Fibroblast of skin of scalp (primary cell): ENCODE data around the gene PRKG1.
"Not testable (repeated sequence)": the region's sequence is repeated elsewhere in the genome, so short reads cannot be mapped to it uniquely, and the experiment has no call there.

Experiments
- DNase-seq: peaks from one replicate; pipeline ENCODE4 v3.0.0-alpha.2; 2013

The PRKG1 gene

DNA sequence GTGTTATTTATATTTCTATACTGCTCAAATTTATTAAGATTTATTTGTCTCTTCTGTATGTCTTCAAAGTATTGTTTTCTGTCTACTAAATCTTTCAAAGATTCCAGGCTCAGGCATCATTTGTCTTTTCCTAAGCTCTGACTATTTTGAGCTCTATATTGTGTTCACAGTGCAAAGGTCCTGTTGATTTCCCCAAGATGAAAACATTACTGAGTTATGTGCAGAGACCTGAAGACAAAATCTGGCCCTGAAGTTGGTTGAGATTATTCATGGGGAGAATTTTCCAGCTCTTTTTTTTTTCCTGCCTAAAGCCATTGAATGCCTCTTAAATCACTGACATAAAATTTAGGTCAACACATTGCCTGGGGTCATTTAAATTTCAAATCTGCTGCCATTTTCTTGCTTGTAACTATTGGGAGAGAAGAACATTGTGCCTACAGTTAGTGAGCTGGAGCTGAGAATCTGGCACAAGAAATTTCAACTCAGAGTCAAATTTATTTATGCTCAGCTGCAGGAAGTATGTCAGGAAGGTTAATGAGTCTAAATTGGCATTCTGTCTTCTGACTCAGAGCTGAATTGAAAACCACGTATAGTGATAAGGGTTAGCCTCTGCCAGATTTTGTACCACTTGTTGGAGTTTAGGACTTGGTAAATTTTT, 593.5 kb downstream of the PRKG1 start:
- DNase-seq, result peak; percentile 21

DNA sequence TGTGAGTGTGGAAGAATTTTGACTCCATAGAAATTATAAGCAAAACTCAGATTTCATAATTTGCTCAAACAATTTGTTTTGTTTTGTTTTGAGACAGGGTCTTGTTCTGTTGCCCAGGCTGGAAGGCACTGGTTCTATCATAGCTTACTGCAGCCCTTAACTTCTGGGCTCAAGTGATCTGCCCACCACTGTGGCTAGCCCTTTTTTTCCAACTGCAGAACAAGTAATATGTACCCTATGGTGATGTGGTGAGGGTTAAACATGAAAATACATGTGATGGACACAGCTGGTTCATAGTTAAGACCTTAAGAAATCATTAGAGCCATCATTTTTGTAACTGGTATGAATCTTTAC, 594.0 kb downstream of the PRKG1 start:
- no peak for DNase-seq

DNA sequence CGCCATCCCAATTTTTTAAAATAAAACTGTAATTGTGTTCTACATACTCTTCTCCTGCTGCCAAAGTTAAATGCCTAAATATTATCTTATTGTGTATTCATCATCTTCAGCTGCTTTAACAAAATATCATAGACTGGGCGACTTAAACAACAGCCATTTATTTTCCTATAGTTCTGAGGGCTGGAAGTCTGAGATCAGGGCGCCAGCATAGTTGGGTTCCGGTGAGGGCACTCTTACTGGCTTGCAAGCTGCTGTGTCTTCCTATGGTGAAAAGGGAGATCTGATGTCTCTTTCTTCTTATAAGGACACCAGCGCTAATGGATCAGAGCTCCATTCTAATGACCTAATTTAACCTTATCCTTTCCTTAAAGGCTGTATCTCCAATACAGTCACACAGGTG, 594.8 kb downstream of the PRKG1 start:
- DNase-seq, result no peak

DNA sequence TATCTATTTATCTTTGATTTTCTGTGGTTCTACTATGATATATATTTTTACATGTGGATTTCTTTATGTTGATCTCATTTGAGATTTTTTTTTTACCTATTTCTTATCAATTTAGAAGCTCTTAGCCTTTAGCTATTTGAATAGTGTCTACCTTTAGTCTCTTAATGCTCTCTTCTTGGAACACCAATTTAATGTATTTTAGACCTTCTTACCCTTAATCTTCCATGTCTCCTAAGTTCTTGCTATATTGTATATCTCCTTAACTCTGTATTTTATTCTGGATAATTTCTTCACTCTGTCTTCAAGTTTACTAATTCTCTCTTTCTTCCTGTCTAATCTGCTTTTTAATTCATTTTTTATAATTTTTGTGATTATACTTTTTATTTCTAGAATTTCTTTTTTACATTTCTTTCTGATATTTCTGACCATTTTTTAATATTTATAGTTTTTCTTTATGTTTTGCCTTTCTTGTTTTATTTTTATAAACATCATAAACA, 597.8 kb downstream of the PRKG1 start:
- DNase-seq, result no peak

DNA sequence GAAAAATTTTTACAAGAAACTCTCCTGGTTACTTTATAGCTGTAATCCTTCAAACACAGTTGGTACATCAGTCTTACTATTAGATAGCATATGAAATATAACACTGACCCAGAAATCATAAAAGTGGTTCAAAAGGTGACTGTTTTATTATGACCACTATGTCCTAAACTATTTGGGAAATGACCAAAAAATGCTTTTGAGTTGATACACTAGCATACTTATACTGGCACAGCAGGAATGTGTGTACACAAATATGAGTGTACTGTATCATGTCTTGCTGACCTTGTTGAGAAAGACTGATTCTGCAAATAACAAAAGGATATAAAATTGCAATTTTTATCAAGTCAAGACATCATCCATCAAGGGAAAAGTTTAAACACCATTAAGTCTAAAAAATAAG, 600.8 kb downstream of the PRKG1 start:
- no peak for DNase-seq

DNA sequence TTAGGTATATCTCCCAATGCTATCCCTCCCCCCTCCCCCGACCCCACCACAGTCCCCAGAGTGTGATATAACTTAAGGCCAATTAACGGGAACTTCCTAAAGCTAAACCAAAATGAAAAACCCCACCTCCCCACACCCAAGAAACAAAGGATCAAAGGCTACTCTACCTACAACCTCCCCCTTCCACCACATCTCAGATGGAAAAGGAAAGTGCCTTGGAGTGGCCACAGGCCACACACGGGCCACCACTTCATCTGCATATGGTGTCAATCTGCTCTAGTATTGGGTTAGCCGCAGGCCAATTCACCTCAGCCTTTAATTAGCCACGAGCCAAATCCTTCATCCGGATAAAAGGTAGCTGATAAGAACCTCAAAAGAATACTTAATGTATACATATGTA, 605.6 kb downstream of the PRKG1 start:
- no peak for DNase-seq

DNA sequence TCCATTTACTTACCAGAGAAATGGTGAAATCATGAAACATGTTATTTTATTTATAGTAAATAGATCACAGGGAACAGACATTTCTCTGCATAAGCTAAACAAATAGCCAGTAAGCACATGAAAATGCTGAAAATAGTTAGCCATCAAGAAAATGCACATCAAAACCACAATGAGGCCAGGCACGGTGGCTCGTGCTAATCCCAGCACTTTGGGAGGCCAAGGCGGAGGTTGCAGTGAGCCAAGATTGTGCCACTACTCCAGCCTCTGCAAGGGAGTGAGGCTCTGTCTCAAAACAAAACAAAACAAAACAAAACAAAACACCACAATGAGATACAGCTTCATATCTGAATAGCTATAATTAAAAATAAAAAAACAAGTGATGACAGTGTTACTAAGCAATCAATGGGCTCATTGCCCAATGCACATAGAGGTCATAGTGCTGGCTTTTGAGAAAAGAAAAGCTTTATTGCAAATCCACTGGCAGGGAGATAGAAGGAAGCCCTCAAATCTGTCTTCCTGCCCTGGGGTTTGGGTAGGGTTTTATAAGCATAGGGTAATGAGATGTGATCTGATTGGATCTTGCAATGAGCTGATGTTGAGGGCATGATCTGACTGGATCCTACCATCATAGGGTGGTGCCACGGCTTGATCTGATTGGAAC, 608.9 kb downstream of the PRKG1 start:
- DNase-seq, result peak; percentile 56

DNA sequence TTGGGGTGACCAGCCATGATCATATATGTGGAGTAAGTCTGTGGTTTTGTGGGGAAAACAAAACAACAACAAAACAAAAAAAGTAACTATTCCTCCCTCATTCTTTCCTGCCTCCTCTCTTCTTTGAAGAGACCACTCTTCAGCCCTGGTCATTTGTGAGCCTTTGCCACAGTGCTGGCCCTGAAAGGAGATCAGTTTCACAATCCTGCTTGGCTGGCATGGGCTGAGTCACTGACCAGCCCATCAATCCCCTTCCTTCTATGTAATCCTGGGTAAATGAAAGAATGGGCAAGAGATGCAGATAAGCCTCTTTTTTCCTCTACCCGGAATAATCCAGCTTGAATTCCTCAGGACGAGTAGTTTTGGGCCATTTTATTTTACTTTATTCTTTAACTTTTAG, 611.5 kb downstream of the PRKG1 start:
- DNase-seq, result no peak

DNA sequence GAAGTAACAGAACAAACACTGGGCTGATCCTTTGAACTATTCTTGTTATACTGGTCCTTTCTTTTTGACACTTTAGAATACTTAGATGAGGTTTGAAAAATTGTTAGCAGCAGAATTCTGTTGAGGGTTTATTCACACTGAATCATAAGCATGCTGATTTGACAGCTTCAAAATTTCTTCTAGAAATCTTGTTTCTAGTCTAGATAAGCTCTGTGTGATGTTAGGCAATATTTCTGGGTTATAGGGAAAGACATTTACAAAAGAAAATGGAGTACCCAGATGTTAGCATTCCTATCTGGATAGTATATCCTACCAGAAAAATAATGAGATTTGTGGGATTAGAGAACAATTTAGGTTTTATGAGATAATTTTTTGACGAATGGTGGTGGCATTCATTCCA, 613.0 kb downstream of the PRKG1 start:
- no peak for DNase-seq

DNA sequence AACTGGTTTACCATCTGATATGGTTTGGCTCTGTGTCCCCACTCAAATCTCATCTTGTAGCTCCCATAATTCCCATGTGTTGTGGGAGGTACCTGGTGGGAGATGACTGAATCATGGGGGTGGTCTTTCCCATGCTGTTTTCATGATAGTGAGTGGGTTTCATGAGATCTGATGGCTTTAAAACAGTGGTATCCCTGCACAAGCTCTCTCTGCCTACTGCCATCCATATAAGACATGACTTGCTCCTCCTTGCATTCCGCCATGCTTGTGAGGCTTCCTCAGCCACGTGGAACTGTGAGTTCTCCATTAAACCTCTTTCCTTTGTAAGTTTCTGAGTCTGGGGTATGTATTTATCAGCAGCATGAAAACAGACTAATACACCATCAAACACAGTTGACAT, 614.5 kb downstream of the PRKG1 start:
- not testable (repeated sequence) for DNase-seq

DNA sequence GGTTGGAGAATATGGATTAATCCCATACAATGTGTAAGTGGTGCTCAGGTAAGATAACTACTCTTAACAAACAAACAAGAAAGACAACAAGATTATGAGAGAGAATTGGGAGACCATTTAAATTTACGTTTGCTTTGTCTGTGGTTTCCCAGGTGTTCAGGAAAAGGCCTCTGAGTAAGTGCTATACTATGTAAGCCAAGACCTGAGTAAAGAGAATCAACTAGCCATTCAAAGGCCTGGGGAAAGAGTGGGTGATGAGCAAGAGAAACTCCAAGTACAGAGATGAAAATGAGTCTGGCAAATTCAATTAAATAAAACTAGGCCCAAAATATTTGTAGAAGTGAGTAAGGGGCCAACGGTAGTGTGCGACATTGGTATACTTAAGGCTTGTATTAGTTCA, 615.2 kb downstream of the PRKG1 start:
- DNase-seq, result no peak

DNA sequence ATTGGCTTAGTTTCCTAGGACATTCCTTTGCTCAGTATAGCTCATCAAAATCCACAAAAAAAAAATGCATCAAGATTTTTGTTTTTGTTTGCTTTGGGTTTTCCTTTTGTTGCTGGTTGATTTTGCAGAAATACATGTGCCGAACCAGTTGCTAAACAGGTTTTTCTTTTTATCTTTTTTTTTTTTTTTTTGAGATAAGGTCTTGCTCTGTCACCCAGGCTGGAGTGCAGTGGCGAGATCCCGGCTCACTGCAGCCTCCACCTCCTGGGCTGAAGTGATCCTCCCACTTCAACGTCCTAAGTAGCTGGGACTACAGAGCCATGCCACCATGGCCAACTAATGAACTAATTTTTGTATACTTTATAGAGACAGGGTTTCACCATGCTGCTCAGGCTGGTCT, 616.8 kb downstream of the PRKG1 start:
- DNase-seq, result no peak

DNA sequence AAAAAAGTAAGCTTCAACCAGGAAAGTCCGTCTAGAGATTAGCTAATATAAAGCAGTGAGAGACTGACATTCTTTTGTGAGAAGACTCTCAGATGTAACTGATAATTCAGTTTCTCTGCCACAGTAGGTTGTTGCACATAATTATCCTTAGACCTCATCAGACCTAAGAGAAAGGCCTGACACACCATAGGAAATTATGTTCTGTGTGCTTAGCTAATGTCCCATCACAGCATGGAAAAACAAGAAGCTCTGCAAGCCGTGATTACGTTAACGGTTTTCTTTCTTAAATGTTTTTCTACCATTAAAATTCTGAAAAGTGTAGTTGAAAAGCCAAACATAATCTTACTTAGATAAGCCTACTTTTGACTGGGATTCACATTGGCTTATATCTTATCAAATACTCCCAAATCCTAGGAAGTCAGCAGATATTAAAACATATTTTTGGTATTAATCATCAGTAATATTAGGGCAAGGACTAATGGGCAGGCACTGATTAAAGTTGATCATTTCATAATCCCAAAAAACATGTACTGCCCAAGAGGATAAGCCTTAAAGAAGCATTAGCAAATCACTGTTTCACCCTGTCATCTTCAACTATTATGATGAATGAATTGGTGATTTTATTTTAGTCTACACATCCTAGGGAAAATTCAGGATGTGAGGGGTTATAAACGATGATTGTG, 619.9 kb downstream of the PRKG1 start:
- no peak for DNase-seq

DNA sequence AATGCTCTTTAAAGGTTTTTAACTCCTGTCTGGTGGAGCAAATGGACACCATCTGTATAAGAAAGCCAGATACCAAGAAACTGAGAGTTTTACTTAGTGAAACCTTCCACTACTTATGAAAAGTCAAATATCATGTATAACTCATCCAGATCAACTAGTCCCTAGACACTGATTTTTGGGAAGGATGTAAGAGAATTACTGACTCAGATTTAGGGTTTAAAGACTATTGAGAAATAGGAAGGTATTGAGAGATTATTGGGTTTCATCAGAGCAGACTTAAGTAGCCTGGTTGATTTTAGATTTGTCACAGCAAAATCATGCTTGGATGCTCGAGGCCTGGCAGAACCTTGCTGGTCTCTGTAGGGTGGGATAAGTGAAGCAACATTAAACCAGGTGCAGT, 622.0 kb downstream of the PRKG1 start:
- DNase-seq, result no peak

DNA sequence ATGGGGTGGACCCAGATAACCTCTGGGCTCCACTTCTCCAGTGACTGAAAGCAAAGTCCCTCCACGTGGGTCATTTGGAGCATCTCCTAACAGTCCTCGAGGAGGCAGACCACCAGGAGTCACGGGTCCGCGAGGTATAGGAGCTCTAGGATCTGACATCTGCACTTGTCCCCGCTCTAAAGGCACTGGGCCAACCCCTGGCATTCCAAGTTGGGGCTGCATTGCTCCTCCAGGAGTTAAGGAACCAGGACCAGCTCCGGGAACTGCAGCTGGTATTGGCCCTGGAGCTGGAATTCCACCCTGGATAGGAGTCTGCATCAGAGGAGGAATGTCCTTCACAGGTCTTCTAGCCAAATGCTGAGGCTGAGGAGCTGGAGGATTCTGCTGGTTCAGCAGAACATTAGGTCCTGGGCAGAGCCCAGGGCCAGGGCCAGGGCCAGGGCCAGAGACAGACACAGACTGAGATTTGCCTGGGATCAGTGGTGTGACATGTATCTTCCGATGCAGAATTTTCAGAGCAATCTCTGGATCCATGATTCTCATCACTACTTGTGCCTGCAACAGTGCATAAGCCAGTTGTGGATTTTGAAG, 624.3 kb downstream of the PRKG1 start:
- no peak for DNase-seq

DNA sequence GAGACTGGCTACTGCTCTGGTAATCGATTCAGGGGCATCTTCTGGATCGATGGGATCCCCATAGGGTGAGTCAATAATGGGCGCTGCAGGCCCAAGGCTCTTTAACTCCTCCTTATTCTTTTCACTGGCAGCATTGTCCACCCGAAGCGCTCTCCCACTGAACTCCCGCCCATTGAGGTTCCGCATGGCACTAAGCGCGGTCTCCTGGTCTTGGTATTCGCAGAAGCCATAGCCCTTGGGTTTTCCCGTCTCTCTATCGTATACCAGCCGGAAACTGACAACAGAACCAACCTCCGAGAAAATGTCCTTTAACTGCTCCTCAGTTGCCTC, 624.8 kb downstream of the PRKG1 start:
- no peak for DNase-seq

DNA sequence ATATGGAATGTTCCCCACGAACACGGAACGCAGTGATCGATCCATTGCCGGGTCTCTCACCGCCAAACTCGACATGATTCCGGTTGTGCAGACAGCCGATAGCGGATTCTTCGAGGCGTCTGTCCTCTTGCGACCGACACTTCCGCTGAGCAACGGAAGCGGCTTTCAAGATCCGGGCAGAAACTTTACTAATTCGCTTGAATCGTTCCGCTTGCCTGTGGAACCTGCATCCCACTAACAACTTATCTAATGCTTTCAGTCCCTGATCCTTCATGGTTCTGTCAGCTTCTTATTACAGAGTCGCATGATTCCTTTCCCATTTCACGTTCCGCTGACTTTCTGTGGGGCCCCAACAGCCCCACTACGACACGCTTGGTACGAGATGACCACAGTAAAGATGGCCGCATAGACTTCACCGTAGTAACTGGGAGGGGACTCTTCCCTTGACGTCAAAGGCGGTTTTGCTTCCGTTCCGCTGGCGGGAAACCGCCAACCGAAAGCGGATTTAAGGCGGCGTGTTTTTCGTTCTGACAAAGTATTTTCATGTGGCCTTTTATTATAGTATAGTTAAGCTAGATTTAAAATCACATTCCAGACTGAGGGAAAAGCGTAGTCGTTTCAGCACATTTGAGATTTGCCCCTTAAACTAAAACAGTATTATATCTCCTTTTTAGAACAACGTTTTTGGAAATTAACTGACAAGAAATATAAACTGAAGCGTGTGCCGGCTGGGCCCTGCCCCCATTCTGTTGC, 625.4 kb downstream of the PRKG1 start, which contains the start of gene CSTF2T:
TSS of gene CSTF2T (minus strand) at position 121 of the 753 bp plus-strand sequence. CDS start at position 75, 46 bp downstream.
- DNase-seq, result peak; percentile 94

DNA sequence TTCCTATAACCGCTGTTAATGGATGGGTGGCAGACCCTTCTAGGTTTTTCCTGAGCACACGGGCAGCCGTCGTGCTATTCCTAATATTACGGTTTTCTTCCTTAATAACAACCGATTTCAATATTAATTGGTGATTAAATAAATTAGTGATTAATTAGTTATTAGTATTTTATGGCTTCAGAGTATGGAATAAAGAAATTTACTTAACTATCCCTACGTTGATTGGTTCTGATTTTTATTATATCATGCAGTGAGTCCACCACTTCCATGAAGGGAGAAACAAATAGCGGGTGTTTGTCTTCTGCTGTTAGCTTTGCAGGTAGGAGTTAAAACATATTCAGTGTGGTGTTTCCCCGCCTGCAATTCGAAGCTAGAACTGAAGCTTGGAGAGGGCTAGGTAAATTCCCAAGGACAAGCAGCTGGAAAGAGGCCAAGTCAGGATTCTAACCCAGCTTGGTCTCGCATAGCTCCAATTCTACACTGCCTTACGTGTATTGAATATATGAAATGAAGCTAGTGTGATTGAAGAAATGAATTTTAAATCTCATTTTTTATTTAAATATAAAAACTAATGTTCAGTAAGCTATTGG, 626.0 kb downstream of the PRKG1 start:
- DNase-seq, result peak; percentile 60

DNA sequence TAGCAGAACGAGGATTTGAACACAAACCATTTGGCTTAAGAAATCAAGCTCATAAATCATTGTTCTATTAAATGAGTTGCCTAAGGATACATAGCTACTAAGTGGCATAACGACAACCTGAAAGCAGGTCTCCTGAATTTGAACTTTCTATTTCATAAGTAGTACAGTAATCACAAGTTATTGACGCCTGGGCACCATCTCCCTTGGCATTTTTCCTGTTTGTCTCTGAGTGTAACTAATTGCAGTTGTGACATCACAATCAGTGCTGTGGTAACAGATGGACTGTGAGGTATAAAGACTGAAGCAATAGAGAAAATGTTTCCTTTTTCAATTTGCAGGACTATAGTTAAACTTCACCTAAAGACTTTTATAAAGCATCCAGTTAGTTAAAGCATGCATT, 631.5 kb downstream of the PRKG1 start:
- no peak for DNase-seq

DNA sequence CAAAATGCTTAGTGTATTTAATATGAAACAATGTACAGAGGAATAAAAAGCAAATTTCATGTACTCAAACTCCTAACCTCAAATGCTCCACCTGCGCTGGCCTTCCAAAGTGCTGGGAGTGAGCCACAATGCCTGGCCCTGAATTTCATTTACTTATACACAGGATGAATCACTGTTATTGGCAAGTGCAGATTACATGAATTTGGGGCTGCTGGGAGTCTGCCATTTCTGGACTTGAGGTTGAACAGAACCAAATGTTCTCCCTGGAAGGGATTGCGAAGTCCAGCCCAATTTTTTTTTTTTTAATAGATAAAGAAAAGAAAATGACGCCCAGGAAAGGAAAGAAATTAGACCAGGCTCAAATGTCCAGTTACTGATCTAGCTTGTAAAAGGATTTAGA, 631.9 kb downstream of the PRKG1 start:
- DNase-seq, result no peak

DNA sequence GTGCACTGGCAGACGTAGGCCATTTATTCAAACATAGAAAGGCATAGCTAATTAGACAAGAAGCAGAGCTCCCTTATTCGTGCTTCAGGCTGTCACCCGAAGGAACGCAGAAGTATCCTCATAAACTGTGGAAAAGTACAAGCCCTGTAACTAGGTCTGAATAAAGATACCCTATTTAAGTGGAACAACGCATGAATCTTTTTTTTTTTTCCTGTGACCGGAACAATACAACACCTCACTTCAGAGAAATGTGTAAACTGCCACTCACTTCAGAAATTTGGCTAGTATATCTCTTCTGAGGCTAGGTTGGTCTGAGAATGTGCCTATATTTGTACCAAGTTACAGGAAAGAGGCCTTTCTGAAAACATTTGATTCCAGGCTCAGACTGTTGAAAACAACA, 633.1 kb downstream of the PRKG1 start:
- no peak for DNase-seq

DNA sequence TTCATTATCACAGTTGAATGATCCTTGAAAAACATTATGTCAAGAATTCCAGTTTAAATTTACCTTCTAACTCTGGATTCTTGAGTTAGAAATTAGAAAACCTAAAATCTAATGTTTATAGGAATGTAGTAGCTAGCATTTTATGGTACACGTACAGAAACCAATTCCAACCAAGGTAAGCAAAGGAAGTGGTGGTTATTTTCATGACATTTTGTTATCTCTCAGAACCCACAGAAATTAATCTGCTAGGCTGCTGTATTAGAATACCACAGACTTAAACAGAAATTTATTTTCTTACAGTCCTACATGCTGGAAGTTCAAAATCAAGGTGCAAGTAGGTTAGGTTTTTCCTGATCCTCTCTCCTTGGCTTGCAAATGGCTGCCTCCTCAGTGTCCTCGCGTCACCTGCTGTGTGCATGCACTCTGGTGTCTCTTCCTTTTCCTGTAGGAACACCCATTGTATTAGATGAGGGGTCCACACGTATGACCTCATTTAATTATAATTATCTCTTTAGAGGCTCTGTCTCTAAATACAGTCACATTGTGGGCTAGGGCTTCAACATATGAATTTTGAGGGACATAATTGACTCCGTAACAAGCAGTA, 633.6 kb downstream of the PRKG1 start:
- no peak for DNase-seq
